ENCODE data around the gene MTIF3. TPM values are rescaled to one million over a fixed set of nuclear protein-coding genes. Genes with fewer than 3 reads are reported as not detected.

MTIF3 gene
- total RNA-seq, 1 donor from 2014 or later = 50.0 TPM

DNA sequence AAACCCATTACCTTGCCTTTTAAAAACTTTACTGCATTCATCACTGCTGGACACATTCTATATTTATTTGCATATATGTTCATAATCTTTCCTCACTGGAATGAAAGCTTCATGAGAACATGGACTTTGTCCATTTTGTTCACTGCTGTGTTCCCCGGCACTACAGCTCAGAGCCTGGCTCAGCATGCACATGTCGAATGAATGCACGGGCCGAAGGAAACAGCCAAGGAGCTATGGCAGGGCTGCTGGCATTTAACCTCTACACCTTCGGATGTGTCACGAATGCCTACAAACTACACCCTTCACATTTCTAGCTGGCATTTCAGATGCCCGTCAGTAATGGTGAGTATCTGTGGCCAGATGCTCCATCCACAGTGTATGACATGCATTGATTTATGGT, 7.6 kb downstream of the MTIF3 start:
- TF ChIP-seq, protein P1, sequence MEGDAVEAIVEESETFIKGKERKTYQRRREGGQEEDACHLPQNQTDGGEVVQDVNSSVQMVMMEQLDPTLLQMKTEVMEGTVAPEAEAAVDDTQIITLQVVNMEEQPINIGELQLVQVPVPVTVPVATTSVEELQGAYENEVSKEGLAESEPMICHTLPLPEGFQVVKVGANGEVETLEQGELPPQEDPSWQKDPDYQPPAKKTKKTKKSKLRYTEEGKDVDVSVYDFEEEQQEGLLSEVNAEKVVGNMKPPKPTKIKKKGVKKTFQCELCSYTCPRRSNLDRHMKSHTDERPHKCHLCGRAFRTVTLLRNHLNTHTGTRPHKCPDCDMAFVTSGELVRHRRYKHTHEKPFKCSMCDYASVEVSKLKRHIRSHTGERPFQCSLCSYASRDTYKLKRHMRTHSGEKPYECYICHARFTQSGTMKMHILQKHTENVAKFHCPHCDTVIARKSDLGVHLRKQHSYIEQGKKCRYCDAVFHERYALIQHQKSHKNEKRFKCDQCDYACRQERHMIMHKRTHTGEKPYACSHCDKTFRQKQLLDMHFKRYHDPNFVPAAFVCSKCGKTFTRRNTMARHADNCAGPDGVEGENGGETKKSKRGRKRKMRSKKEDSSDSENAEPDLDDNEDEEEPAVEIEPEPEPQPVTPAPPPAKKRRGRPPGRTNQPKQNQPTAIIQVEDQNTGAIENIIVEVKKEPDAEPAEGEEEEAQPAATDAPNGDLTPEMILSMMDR (conservative IDR thresholded peaks at IDR 0.05; ENCODE audit: low read depth, low read length) = no peak
- DNase-seq (ENCODE audit: low read depth) = no peak
- peak overlapping the region; percentile 20 for H3K4me3 ChIP-seq (ENCODE audit: low read depth, low read length)

DNA sequence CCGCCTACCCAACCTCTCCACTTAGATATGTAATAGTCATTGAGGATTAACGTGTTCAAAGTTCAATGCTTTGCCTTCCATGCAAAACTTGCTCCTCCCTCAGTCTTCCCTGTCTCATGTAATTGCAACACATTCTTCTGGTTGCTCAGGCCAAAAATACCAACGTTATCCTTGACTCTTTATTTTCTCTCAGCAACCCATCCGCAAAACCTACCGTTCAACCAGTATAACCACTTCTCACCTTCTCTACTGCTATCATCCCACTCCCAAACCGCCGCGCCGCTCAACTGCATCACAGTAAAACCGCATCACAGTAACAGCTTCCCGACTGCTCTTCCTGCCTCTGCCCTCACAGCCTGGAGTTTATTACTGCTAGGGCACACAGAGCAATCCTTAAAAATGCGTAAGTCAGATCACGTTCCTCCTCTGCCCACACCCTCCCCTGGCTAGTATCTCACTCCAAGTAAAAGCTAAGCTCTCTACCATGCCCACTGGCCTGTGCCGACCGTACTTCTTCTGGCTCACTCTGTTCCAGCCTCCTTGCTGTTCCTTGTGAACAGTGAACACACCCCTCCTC, 8.2 kb downstream of the MTIF3 start:
- peak overlapping the region; percentile 20 for H3K4me3 ChIP-seq (ENCODE audit: low read depth, low read length)
- DNase-seq (ENCODE audit: low read depth) = no peak
- TF ChIP-seq, protein P1 (conservative IDR thresholded peaks at IDR 0.05; ENCODE audit: low read depth, low read length) = no peak

DNA sequence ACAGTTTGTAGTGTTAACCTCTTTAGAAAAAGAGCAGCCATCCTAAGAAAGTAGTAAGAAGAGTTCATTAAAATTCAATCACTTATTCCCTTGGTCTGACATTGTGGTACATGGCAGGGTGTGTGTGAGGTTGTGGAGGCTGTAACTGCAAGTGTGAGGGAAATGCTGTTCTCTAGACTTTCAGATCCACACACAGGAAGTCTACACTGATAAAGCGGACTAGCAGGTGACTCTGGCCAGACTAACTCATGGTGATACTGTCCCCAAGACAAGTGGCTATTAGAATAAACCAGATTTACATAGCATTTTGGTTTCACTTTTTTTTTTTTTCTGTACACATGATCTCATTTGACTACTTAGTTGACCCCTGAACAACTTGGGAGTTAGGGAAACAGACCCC, 10.0 kb downstream of the MTIF3 start:
- no peak overlapping the region for H3K4me3 ChIP-seq (ENCODE audit: low read depth, low read length)
- TF ChIP-seq, protein P1 (conservative IDR thresholded peaks at IDR 0.05; ENCODE audit: low read depth, low read length) = no peak
- DNase-seq (ENCODE audit: low read depth) = no peak

DNA sequence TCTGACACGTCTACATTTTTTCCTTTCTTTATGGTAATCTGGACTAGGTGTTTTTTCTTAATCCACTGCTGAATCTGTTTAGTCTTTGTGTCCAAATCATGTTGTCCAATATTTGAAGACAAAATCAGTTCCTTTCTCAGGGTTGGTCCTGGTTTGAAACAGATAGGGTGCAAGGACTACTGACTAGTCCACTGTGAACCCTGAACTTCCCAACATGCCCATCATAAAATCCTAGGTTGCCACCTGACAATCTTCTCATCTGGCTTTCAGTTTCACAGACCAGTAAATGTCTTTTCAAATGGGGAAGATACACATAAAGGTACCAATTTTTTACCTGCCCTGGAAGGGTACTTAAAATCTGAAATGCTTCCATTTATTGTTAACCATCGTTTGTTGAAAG, 13.2 kb downstream of the MTIF3 start:
- no peak for DNase-seq (ENCODE audit: low read depth)
- TF ChIP-seq, protein P1 (conservative IDR thresholded peaks at IDR 0.05; ENCODE audit: low read depth, low read length) = no peak
- H3K4me3 ChIP-seq (ENCODE audit: low read depth, low read length) = no peak overlapping the region

DNA sequence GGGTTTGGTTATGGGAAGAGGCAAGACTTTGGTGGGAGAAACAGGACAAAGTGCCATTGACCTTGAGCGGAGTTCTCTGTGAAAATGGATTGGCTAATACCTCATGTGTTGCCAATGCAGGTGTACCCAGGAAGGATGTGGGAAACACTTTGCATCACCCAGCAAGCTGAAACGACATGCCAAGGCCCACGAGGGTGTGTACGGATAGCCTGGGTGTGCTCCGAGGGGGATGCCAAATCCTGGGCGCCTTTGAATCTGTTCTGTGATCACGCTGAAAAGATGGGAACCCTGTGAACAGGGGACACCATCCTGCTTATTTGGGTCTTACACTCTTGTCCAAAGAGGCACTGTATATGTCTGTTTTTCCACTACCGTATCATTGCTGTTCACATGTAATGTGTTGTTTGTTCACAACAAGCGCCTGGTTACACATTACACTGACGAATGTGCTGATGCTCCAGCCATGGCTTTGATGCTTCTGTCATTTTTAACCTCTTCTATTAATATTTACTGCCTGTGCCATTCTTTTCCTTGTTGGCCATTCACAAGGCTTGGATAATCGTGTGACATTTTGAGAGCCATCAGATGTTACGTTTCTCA, 17.7 kb downstream of the MTIF3 start:
- TF ChIP-seq, protein P1 (conservative IDR thresholded peaks at IDR 0.05; ENCODE audit: low read depth, low read length) = no peak
- DNase-seq (ENCODE audit: low read depth) = no peak
- H3K4me3 ChIP-seq (ENCODE audit: low read depth, low read length) = no peak overlapping the region

DNA sequence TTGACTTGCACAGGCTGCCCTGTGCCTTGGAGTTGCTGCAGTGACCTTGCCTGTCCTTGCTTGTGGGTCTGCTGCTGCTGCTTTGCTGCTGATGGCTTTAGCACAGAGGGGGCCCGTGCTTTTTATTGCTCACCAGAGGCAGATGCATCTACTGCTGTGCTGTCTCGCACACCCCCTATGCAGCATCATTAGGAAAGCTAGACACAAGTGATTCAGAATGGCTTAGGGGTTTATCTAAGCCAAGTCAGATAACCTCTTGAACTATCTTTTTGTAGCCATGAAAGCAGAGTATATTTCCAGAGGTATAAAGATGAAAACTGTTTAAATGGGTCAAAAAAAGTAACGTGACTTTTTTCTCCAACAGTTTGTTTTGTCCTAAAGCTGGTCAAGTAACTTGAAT, 18.2 kb downstream of the MTIF3 start:
- TF ChIP-seq, protein P1 (conservative IDR thresholded peaks at IDR 0.05; ENCODE audit: low read depth, low read length) = no peak
- no peak for DNase-seq (ENCODE audit: low read depth)

DNA sequence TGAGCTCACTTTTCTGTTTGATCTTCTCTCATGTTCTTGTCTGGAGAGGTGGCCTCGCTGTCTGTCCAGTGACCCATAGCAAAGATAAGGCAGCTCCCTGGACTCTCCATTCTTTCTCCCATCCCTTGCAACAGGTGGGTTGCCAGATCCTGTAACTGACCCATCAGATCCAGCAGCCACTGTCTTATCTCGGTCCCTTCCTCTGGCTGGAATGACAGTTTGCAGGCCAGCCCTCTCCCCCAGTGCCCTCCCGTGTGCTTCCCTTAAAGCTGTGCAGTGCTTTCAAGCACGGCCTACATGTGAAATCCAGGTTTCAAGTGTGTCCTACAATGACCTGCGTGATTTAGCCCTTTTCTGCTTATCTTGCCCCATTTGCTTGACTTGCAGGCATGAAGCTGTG, 22.2 kb downstream of the MTIF3 start:
- DNase-seq (ENCODE audit: low read depth) = no peak
- H3K4me3 ChIP-seq (ENCODE audit: low read depth, low read length) = no peak overlapping the region
- TF ChIP-seq, protein P1 (conservative IDR thresholded peaks at IDR 0.05; ENCODE audit: low read depth, low read length) = no peak

More for the DNA sequence above, 18.2 kb downstream of the MTIF3 start:
- H3K4me3 ChIP-seq (ENCODE audit: low read depth, low read length) = no peak overlapping the region
